Natural killer cell (primary cell): ENCODE results near the gene MYL10. TPM values are rescaled to one million over a fixed set of nuclear protein-coding genes. Genes with fewer than 3 reads are reported as not detected.

Experiments used
- ATAC-seq, 3 donors: fragments of 150-1000 bp in 2 of 3; fragments of 200-7000 bp in 1 of 3; cut with Tn5 transposase; 1 replicate in 1 of 3; 2 replicates in 2 of 3; pipeline ENCODE4 v1.10.0; 2021; ENCODE audit warnings: mild to moderate bottlenecking in 2 of 3, moderate library complexity in 2 of 3
- DNase-seq, 2 donors: peaks; one replicate each; pipeline versions ENCODE4 v3.0.0 to v3.0.0-alpha.2; 2013 to 2021; ENCODE audit warnings: mixed read lengths in 1 of 2
- H3K27ac ChIP-seq: one replicate; pipeline ENCODE4 v1.5.1; 2013; ENCODE audit warnings: mild to moderate bottlenecking, low read length
- H3K27me3 ChIP-seq: one replicate; pipeline ENCODE4 v1.6.1; 2013; ENCODE audit warnings: low read length; ENCODE audit not compliant: control insufficient read depth, insufficient read depth
- H3K36me3 ChIP-seq: one replicate; pipeline ENCODE4 v1.6.1; 2013; ENCODE audit warnings: low read length; ENCODE audit not compliant: control insufficient read depth, insufficient read depth
- H3K4me1 ChIP-seq: one replicate; pipeline ENCODE4 v1.6.1; 2013; ENCODE audit warnings: low read length; ENCODE audit not compliant: control insufficient read depth, insufficient read depth
- H3K4me3 ChIP-seq: one replicate; pipeline ENCODE4 v1.5.1; 2013; ENCODE audit warnings: low read length
- H3K9me3 ChIP-seq: one replicate; pipeline ENCODE4 v1.6.1; 2013; ENCODE audit warnings: low read length; ENCODE audit not compliant: control insufficient read depth, insufficient read depth
- H3K27ac Mint-ChIP-seq, 2 donors: one replicate each; pipeline ENCODE4 v1.8.0; 2022; ENCODE audit warnings: mild to moderate bottlenecking in 2 of 2, mixed read lengths in 2 of 2, moderate library complexity in 1 of 2
- H3K27me3 Mint-ChIP-seq, 2 donors: one replicate each; pipeline ENCODE4 v1.8.0; 2022; ENCODE audit warnings: low read depth in 2 of 2, mixed read lengths in 2 of 2
- H3K36me3 Mint-ChIP-seq: one replicate; pipeline ENCODE4 v1.8.0; 2022; ENCODE audit warnings: mixed read lengths
- H3K4me1 Mint-ChIP-seq, 2 donors: one replicate each; pipeline ENCODE4 v1.8.0; 2022; ENCODE audit warnings: mixed read lengths in 2 of 2
- H3K4me3 Mint-ChIP-seq: one replicate; pipeline ENCODE4 v1.8.0; 2022; ENCODE audit warnings: mild to moderate bottlenecking, moderate library complexity, mixed read lengths
- H3K9me3 Mint-ChIP-seq, 2 donors: one replicate each; pipeline ENCODE4 v1.8.0; 2022; ENCODE audit warnings: mixed read lengths in 2 of 2
- CTCF ChIP-seq: fragments of 200-600 bp; IDR thresholded peaks from one replicate; pipeline ENCODE4 v1.8.0; 2022; ENCODE audit warnings: antibody characterized with exemption
- WGBS: methylation state at CpG from one replicate; pipeline ENCODE4 v1.1.7; 2013; ENCODE audit warnings: missing lambda C conversion rate; ENCODE audit not compliant: insufficient coverage; 5-methylcytosine and 5-hydroxymethylcytosine counted together
- intact Hi-C: fragments of 100-400 bp; cut with micrococcal nuclease; formaldehyde crosslinking; loops from one replicate; pipeline ENCODE4 v1.14.2; 2022
- total RNA-seq, 4 donors: library from RNA; stranded (reverse); fragments of 120-200 nt in 1 of 4; gene quantifications; one replicate each; pipeline versions ENCODE4 v1.2.3 to v1.2.4, GENCODE V29; 2013 to 2022

Gene MYL10
- total RNA-seq, 3 donors from 2014 or later (not counting 1 experiment from before 2014, with no cell fraction given) = not detected

- Histone ChIP-seq H3K4me1 (no peaks in the 10 kb centered on the region), H3K36me3 (no peaks in the 10 kb centered on the region), H3K27ac (no peak overlapping the region), H3K27me3 (no peaks in the 10 kb centered on the region), H3K4me3 (no peak overlapping the region), H3K9me3 (no peaks in the 10 kb centered on the region)
- no peak overlapping the region for H3K4me3 Mint-ChIP-seq
- no peaks in the 10 kb centered on the region for H3K4me1 Mint-ChIP-seq
- DNase-seq (no peak), ATAC-seq (no peak)
- H3K36me3 Mint-ChIP-seq = no peaks in the 10 kb centered on the region
- intact Hi-C loops = no loop called here
- TF ChIP-seq CTCF = no peak
- H3K27me3 Mint-ChIP-seq = peaks cover 0 to 5% of the 10 kb centered on the region in 2 donors
- no peak overlapping the region for H3K27ac Mint-ChIP-seq
- H3K9me3 Mint-ChIP-seq = no peaks in the 10 kb centered on the region
- 94% methylated on average over 4 of the region's 4 CpGs for WGBS
These were observed 11.5 kb downstream of the MYL10 start for GRCh38 chr7:101617451-101618206.

- H3K27me3 Mint-ChIP-seq = peaks cover 0 to 5% of the 10 kb centered on the region in 2 donors
- no peaks in the 10 kb centered on the region for H3K4me1 ChIP-seq
- intact Hi-C loops = no loop called here
- no peaks in the 10 kb centered on the region for H3K27me3 ChIP-seq
- H3K4me3 Mint-ChIP-seq = no peak overlapping the region
- no peaks in the 10 kb centered on the region for H3K36me3 ChIP-seq
- no peak for TF ChIP-seq CTCF
- no peak overlapping the region for H3K4me3 ChIP-seq
- DNase-seq (no peak), ATAC-seq (no peak)
- 64% methylated on average over 8 of the region's 8 CpGs for WGBS
- H3K4me1 Mint-ChIP-seq = no peaks in the 10 kb centered on the region
- no peaks in the 10 kb centered on the region for H3K9me3 Mint-ChIP-seq
- no peaks in the 10 kb centered on the region for H3K9me3 ChIP-seq
- H3K36me3 Mint-ChIP-seq = no peaks in the 10 kb centered on the region
- no peak overlapping the region for H3K27ac Mint-ChIP-seq
- no peak overlapping the region for H3K27ac ChIP-seq
These were observed 13.7 kb downstream of the MYL10 start for GRCh38 chr7:101615446-101615845.

GRCh38 chr7:101614939-101615302, 14.2 kb downstream of the MYL10 start:
- Histone ChIP-seq H3K36me3 (no peaks in the 10 kb centered on the region), H3K27me3 (no peaks in the 10 kb centered on the region), H3K4me1 (no peaks in the 10 kb centered on the region), H3K9me3 (no peaks in the 10 kb centered on the region), H3K27ac (no peak overlapping the region), H3K4me3 (no peak overlapping the region)
- no peak for DNase-seq
- Mint-ChIP-seq H3K9me3 (no peaks in the 10 kb centered on the region), H3K27ac (no peak overlapping the region), H3K4me1 (no peaks in the 10 kb centered on the region), H3K4me3 (no peak overlapping the region), H3K36me3 (no peaks in the 10 kb centered on the region), H3K27me3 (peaks cover 0 to 5% of the 10 kb centered on the region in 2 donors)
- no peak for ATAC-seq
- intact Hi-C loops = no loop called here
- no peak for TF ChIP-seq CTCF
- WGBS = 79% methylated on average over 9 of the region's 9 CpGs
